Left forelimb (tissue), 1 donor: ENCODE results near the gene GLYAT.

Source experiments
- DNase-seq: peaks from one replicate; pipeline ENCODE4 v3.0.0-alpha.2; 2018; ENCODE audit warnings: low spot score

GLYAT gene

GRCh38 chr11:58731819-58732218 is at the start of gene GLYAT:
Gene GLYAT (minus strand): TSS chr11:58731943. CDS start chr11:58724496, 7,447 bp downstream.
- DNase-seq: no peak

- no peak for DNase-seq
These were observed 49.6 kb upstream of the GLYAT start for GRCh38 chr11:58781345-58781744.

- DNase-seq: no peak
These were observed 48.8 kb upstream of the GLYAT start for GRCh38 chr11:58780578-58780977.

- no peak for DNase-seq
These were observed 45.4 kb upstream of the GLYAT start for GRCh38 chr11:58776891-58777710.

DNA sequence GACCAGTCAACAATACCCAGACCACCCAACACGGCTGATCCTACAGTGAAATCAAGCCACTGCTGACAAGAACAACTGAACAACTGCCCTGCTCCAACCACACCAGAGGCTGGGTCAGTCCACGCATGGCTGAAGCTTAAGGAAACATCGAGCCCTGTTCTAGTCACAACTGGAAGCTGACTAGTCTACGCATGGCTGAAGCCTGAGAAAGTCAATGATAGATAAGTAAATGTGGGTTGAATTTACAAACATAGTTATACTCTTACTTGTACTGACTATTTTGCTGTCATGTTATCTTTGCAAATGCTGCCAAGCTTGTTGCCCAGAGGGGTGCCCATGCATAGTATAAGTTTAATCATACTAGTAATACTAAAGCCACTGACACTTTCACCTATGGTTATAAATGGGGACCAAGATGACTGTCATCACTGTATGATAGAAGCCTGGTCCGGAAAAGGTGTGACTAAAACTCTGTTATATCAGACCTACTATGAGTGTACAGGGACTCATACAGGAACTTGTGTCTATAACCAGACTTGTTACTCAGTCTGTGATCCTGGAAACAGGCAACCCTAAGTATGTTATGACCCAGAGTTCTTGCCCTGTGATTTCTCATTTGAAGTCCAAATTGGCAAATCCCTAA is 43.4 kb upstream of the GLYAT start:
- no peak for DNase-seq

- no peak for DNase-seq
These were observed 42.4 kb upstream of the GLYAT start for GRCh38 chr11:58774164-58774593.

GRCh38 chr11:58773337-58773736 is 41.6 kb upstream of the GLYAT start:
- DNase-seq: no peak

- no peak for DNase-seq
These were observed 40.9 kb upstream of the GLYAT start for GRCh38 chr11:58772329-58773285.

DNA sequence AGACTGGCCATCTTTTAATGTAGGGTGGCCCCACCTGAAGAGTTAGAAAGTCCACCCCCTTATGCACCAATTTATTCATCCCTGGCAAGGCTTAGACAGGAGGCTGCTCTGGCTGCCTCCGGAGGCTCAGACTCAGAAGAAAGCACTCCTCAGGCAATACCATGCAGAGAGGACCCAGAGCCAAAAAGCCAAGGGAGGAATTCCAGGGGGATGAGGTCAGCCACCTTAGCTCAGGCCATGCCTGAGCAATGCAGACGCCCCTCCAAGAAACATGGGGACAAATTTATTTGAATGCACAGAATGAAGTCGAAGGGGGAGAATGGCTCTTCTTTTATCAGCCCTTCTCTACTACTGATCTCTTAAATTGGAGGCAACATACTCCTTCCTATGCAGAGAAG is 39.7 kb upstream of the GLYAT start:
- no peak for DNase-seq

GRCh38 chr11:58770627-58771457 is 39.1 kb upstream of the GLYAT start:
- no peak for DNase-seq

- DNase-seq: no peak
These were observed 38.4 kb upstream of the GLYAT start for GRCh38 chr11:58770166-58770565.

GRCh38 chr11:58769308-58769707 is 37.6 kb upstream of the GLYAT start:
- DNase-seq: no peak

- no peak for DNase-seq
These were observed 36.4 kb upstream of the GLYAT start for GRCh38 chr11:58768137-58768536.

DNA sequence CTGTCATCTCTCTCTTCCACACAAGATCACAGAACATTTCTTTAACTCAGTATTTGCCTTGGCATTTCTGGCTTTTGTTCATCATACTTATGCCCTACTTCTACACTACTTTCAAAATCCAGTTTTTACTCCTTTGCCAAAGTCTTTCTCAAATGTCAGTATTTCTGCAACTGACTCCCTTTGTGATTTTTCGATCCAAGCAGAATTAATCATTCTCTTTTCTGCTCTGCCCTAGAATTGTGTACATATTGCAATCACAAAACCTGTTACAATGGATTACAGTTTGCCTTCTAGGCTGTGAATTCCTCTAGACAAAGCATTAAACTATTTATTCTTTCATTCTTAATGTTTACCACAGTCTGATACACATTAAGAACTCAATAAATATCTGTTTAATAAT is 33.3 kb upstream of the GLYAT start:
- no peak for DNase-seq

DNA sequence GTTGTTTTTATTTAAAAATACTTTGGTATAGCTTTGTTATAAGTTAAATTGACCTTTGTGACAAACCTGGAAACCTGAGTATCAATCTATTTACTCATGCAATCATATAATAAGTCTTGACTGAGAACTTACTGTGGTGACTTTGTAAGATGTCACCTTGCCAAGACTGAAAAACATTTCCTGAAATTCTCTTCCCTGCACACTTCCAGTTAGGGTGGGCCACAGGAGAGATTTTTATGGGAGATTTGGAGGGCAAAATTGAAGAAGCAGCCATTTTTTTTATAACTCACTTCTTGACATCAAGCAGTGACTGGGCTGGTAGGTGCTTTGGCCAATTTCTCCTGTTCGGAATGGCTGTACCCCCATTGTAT is 31.4 kb upstream of the GLYAT start:
- DNase-seq: no peak

DNA sequence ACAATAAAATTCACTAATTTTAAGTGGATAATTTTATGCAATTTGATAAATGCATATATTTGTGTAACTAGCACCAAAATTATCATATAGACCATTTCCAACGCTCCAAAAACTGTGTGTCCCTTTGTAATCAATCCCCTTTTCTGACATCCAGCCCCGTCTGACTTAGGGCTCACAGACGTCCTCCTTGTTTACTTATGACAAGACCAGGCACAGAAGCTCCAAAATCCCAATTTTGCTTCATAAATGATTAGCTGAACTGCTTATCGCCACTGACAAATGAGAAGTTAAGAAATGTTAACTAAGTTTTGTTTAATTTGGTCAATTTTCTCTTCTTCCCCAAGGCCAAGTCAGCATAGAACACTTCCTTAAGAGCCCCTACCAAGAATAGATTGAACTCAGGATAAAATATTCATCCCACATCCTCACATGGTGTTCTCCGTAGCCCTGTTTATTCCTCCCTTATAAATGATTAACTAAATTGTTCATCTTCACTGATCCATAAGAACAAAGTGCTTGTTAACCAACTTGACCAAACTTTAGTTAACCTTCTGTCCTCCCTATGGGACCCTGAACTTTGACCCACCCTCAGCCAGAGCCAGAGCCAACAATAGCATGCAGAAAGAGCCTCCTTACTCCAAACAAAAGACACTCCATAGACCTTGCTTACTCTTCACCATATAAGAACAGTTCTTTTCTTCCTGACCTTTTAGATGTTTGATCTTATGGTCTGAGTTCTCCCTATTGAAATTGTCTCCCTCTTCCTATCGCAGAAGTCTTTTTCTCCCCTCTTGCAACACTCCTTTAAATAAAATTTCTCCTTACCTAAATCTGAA is 30.8 kb upstream of the GLYAT start:
- no peak for DNase-seq

DNA sequence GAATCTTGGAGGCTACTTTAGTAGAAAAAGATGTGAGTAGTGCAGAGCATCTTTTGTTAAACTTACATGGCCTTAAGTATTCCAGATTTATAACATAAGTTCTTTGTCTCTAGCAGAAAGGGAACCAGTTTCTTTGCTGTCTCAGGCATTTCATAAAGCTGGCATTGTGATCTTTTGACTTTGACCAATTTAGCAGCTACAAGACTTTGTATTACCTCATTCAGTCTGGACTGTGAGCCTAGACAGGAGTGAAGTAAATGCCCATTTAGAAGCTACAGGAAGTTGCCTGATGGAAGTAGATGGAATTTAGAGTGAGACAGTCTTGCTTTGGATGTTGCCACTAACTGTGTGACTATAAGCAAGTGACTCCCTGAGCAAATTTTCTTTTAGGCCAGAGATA is 25.7 kb upstream of the GLYAT start:
- DNase-seq: no peak

DNA sequence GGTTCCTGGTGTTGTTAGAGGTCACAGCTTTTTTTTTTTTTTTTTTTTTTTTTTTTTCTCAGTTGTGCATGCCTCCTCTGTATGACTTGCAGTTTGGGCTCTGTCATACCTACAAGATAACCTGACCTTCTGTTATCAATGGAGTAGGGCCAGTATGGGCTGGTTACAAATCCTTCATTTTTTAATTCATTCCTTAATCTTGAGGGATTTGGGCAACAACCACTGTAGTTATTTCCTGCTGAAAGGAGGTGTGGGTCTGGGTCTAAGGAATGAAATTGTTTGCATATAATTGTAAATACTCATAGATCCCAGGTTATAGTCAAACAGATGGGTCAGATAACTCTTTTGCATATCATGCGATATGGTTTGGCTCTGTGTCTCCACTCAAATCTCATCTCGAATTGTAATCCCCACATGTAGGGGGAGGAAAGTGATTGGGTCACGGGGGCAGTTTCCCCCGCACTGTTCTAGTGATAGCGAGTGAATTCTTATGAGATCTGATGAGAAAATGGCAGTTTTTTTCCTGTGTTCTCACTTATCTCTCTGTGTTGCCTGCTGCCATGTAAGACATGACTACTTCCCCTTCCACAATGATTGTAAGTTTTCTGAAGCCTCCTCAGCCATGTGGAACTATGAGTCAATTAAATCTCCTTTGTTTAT is 14.1 kb upstream of the GLYAT start:
- DNase-seq: no peak

GRCh38 chr11:58744988-58745704 is 13.4 kb upstream of the GLYAT start:
- DNase-seq: no peak
